Left cardiac atrium (tissue), 4 donors: Measurements from ENCODE around the gene TMEM18. TPM values are rescaled to one million over a fixed set of nuclear protein-coding genes. Genes with fewer than 3 reads are reported as not detected.

Source experiments
- ATAC-seq, 2 donors: fragments of 200-7000 bp; cut with Tn5 transposase; one replicate each; pipeline ENCODE4 v1.9.1; 2020; ENCODE audit warnings: mild to moderate bottlenecking in 2 of 2, moderate library complexity in 2 of 2
- DNase-seq: peaks from one replicate; pipeline ENCODE4 v3.0.0-alpha.2; 2020
- intact Hi-C, 2 donors: fragments of 100-400 bp; cut with DNase I; formaldehyde crosslinking; loops; one replicate each; pipeline versions ENCODE4 v1.14.1 to v1.15.1; 2022 to 2023
- total RNA-seq, 2 donors: library from RNA; stranded (reverse); fragmentation: NEBNext Ultra II Directional; extraction: Animal tissue kit (Norgen Biotek cat#: 25700); gene quantifications; one replicate each; pipeline ENCODE4 v1.2.1, GENCODE V29; 2021
- donor health status: DM: no; HTN: yes; CAD: no.
- donor health status: DM: no; HTN: yes; CAD: no; lungs with severe emphysema.
- donor health status: DM: yes; HTN: yes; CAD: no.
- donor health status: Dilated cardiomyopathy.

Gene TMEM18
- total RNA-seq, 2 donors from 2014 or later: 12.2 to 16.1 TPM

DNA sequence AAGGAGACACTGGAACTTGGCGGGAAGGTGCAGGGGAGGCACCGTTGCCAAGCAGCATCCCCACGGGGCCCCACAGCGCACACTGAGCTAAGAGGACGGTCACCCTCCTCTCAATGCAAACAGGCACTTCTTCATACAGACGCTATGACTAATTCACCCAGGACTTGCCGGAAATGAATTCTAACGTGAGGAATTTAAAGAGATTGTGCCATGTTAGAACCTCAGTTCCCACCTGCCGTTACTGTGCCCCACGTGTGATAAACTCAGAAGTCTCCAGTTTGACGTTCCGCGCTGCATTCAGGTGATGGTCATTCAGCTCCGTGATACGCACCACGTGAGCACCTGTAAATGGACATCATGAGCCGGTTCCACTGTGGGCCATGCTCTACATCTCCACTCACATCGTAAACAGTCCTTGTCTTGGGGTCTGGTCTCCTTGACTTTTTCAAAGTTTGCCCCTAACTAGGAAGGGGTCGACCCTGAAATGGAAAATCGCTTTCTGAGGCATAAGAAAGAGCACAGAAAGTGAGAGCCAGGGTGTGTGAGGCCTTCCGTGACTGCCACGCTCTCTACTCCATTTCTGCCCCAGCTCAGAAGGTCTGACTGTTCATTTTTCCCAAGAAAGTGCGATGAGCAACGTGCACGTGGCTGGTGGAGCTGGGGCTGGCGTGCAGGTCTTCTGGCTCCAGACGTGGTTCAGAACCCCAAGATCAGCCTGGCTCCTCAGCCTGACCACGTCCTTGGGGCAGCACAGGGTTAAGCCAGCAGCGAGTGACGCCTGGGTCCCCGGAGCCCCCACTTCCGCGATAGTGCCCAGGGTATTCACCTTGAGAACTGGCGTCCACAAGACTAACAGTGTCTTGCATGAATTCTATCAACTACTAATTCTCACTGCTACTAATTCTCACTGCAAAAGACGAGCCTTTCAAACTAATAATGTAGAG is 35.1 kb downstream of the TMEM18 start:
- no peak for DNase-seq
- intact Hi-C loops: no loop called here

GRCh38 chr2:641164-641871 is 35.9 kb downstream of the TMEM18 start:
- ATAC-seq (no peak), DNase-seq (no peak)
- intact Hi-C loops: no loop called here

More for the DNA sequence above, 35.1 kb downstream of the TMEM18 start:
- no peak for ATAC-seq

DNA sequence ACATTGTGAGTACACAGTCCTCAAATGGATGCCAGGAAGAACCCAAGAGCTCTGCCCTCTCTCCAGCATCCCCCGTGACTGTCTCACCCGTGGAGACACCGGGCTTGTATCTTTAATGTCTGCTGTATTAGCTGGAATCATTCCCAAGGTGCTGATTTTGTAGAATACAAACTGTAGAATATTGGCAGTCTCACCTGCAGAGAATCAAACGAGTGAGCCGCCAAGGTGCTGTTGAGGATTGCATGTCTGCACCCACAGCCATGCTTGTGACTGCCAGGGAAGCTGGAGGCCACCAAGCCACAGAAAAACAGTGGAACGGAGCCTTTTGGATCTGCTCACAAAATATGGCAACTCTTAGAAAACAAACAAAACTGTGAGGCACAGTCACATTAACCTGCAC is 37.5 kb downstream of the TMEM18 start:
- intact Hi-C loops: loop anchor here in 1 of 2 donors (5.0 kb wide), 1 partner anchor 392 kb away; no protein-coding TSS in a partner anchor
- DNase-seq (no peak), ATAC-seq (no peak)

- intact Hi-C loops: loop anchor here in 1 of 2 donors (5.0 kb wide), 1 partner anchor 391 kb away; no protein-coding TSS in a partner anchor
- DNase-seq: no peak
- ATAC-seq: no peak
Measured at GRCh38 chr2:637804-638203, 39.4 kb downstream of the TMEM18 start.

DNA sequence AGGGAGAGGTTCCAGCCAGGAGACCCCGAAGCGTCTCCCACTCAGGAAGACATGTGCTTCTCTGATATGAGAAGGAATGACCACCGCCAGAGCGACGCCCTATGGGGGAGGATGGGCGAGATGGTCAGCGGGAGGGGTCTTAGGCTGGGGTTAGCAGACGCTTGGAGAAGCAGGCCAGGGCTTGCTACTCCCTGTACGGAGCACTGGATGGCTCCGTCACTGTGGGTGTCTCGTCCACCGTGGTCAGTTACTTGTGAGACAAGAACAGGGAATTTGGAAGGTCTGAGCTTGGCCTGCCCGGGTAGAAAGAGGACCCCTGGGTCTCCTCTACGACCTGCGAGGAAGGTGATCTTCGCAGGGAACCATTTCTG is 39.8 kb downstream of the TMEM18 start:
- intact Hi-C loops: loop anchor here in 1 of 2 donors (5.0 kb wide), 1 partner anchor 390 kb away; no protein-coding TSS in a partner anchor
- ATAC-seq (no peak), DNase-seq (no peak)

DNA sequence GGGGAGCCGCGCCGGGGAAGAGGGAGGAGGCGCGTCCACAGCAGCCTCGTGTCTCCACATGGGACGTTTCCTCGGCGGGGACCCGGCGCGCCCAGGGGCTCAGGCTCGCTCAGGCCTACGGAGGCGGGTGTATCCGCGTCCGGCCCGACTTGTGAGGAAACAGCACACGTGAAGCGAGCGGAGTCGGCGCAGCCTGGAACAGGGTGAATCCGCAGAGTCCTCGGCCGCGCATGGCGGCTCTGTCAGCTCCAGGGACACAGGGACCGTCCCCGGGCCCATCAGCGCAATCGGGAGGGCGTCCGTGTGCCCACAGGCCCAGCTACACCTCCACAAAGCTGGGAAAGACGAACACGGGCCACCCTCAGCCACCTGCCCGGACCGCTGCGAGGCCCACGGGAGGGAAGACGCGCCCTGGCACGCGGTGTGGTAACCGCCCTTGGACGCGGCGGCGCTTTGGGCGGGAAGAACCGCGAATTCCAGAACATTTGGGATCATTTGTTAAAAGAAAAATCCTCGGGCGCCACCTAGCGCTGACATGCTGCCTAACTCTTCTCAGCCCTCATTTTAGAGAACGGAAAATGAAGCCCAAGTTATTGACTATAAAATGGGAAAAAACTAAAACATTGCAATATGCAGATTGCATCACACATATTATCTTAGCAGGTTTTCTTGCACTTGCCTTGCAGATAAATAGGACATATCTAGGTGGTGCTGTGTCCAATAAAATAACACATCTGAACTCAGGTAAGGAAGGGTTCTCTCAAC is 40.4 kb downstream of the TMEM18 start:
- peak; percentile 70 to 86 for ATAC-seq
- intact Hi-C loops: loop anchor here in 1 of 2 donors (5.0 kb wide), 1 partner anchor 390 kb away; no protein-coding TSS in a partner anchor
- peak; percentile 78 for DNase-seq

- ATAC-seq (peak; percentile 18 to 28), DNase-seq (no peak)
- intact Hi-C loops: loop anchor here in 1 of 2 donors (5.0 kb wide), 1 partner anchor 389 kb away; no protein-coding TSS in a partner anchor
Measured at GRCh38 chr2:635687-636621, 41.3 kb downstream of the TMEM18 start.

DNA sequence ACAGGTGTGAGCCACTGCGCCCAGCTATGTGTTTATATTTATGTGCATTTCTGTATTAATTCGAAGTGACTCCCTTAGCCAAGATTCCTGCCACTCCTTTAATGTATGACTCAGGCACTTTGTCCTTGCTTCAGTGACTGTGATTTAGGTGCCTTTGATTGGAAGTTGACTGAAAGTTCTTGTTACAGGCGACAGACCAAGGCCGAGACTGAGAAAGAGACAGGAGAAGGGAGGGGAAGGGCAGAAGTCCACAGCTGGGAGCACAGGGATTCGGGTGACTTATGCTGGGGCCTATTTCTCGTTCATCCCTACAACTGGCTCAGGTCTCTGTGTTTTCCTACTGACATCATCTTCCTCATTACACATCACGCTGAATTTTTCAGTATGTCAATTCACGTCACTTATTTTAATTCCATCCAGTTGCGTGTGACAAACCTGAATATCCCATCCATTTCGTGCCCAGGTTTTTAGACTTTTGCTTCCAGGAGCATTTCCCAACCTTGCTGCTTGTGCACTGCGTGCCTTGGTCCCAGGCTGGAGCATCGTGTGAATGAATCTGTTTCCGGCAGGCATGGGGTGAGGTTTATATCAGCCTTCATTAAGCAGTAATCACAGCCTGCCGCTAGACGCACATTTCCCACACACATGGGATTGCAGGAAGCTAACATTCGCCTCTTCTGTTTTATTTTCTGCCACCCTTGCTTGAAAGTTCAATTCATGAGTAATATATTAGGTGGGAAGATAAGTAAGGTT is 42.4 kb downstream of the TMEM18 start:
- DNase-seq (no peak), ATAC-seq (no peak)
- intact Hi-C loops: loop anchor here in 1 of 2 donors (5.0 kb wide), 1 partner anchor 388 kb away; no protein-coding TSS in a partner anchor

GRCh38 chr2:634041-634440 is 43.2 kb downstream of the TMEM18 start:
- intact Hi-C loops: no loop called here
- DNase-seq (no peak), ATAC-seq (no peak)

GRCh38 chr2:633371-633770 is 43.8 kb downstream of the TMEM18 start:
- DNase-seq: no peak
- no peak for ATAC-seq
- intact Hi-C loops: no loop called here

- DNase-seq (no peak), ATAC-seq (no peak)
- intact Hi-C loops: no loop called here
Measured at GRCh38 chr2:632471-632870, 44.7 kb downstream of the TMEM18 start.

DNA sequence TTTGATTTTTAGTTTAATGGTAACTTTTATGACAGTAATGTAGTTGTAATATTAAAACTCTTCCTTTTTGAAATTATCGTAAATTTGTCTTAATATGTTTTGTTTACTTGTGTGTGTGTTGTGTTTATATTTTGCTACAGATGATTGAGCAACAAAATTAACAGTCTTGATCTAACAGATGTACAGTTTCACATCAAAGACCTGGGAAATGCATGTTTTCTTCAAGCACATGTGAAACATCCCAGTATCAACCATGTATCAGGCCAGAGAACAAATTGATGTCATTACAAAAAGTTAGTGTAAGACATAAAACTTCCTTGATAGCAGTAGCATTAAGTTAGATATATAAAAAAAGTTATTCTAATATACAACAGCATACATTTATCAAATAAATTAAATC is 45.5 kb downstream of the TMEM18 start:
- intact Hi-C loops: no loop called here
- DNase-seq (no peak), ATAC-seq (no peak)

DNA sequence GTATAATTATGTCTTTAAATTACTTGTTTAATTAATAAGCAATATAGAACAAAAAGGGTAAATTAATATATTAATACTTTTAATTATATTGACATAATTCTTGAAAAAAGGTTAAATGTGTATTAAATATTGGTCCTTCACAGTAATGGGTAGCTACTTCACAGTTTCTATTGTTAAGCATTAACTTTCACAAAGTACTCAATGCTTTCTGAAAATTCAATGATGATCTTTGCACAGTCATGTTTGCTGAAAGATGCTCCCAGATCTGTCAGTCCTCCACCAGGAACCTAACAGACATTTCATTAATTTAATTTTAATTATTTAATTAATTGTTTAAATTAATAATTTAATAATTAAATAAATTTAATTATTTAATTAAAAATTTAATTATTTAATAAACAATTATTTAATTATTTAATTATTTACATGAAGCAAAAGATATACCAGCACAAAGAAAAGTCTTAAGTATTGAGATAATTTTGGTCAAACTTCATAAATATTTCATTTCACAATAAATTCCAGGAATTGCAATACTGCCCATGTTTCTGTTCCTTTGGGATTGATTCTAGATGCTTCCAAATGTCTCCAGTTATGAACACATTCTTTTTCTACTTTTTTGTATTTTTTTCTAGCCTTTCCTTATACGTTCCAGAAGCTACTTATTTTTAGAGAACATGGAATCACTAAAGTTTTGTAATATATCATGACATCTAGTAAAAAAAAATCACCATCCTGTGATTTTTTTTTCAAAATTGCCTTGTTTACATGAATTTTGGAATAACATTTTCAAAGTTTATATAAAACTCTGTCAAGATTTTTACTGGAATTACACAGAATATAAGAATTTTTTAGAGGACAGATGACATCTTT is 46.5 kb downstream of the TMEM18 start:
- DNase-seq (no peak), ATAC-seq (no peak)
- intact Hi-C loops: no loop called here

GRCh38 chr2:629961-630360 is 47.2 kb downstream of the TMEM18 start:
- intact Hi-C loops: no loop called here
- ATAC-seq: no peak
- no peak for DNase-seq

- DNase-seq (no peak), ATAC-seq (no peak)
- intact Hi-C loops: no loop called here
Measured at GRCh38 chr2:628651-629050, 48.6 kb downstream of the TMEM18 start.

DNA sequence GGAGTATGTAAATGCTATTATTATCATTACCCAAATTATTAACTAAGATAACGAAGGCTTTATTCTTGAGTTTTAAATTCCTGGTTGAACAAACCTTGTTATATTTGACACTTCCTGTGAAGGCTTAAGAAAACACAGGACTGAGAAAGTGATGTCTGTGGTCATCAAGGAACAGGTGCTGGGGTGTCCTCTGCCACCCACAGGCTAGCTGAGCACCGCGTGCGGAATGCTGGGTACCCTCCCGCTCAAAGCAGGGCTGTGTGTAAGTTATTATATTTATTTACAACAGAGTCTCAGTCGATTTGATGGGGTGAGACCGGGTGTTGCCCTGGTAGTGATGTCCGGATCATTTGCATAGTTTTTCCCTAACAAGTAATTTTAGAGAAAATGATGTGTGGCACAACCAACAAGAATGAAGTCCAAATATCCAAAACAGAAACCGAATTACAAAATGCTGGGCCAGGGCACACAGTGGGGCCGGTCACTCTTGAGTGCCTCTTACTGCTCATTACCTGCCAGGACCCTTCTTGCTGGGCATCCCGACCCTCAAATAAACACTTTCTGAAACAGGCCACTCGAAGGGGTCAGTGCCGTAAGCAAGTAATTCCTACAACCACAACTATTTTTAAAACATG is 49.2 kb downstream of the TMEM18 start:
- DNase-seq (no peak), ATAC-seq (no peak)
- intact Hi-C loops: no loop called here
